Large intestine (tissue), 12 donors: ENCODE measurements around the gene IGFL4. TPM values are rescaled to one million over a fixed set of nuclear protein-coding genes. Genes with fewer than 3 reads are reported as not detected.
"Not testable (repeated sequence)": the region's sequence is repeated elsewhere in the genome, so short reads cannot be mapped to it uniquely, and the experiment has no call there.

Source experiments
- DNase-seq, 2 donors: peaks; one replicate each; pipeline versions ENCODE4 v3.0.0 to v3.0.0-alpha.2; 2013
- H3K27ac ChIP-seq: one replicate; pipeline ENCODE4 v1.5.1; 2013; ENCODE audit warnings: low read length
- H3K27me3 ChIP-seq: 2 replicates; pipeline ENCODE4 v1.6.1; 2013; ENCODE audit warnings: low read length; ENCODE audit not compliant: control insufficient read depth, insufficient read depth
- H3K36me3 ChIP-seq: 2 replicates; pipeline ENCODE4 v1.6.1; 2013; ENCODE audit warnings: low read length; ENCODE audit not compliant: control insufficient read depth, insufficient read depth
- H3K4me1 ChIP-seq: one replicate; pipeline ENCODE4 v1.6.1; 2013; ENCODE audit warnings: low read length; ENCODE audit not compliant: control insufficient read depth, insufficient read depth
- H3K4me3 ChIP-seq: one replicate; pipeline ENCODE4 v1.5.1; 2013; ENCODE audit warnings: low read length
- H3K9me3 ChIP-seq: one replicate; pipeline ENCODE4 v1.6.1; 2013; ENCODE audit warnings: mild to moderate bottlenecking, low read depth, low read length, moderate library complexity; ENCODE audit not compliant: control insufficient read depth
- WGBS: methylation state at CpG from one replicate; pipeline ENCODE4 v1.1.5; 2013; ENCODE audit warnings: low lambda C conversion rate; ENCODE audit not compliant: insufficient coverage; 5-methylcytosine and 5-hydroxymethylcytosine counted together
- long read RNA-seq, 11 donors: transcript quantifications; one replicate each; lab custom pipeline, GENCODE V29; 2026
- polyA plus RNA-seq: library from polyadenylated mRNA; unstranded; fragments of 120-200 nt; gene quantifications from one replicate; pipeline ENCODE4 v1.2.1, GENCODE V29; 2013

Gene IGFL4
- polyA plus RNA-seq, result 0.36 TPM
- long read RNA-seq, donor 1, result 0 reads
- long read RNA-seq, donor 2, result 0 reads
- long read RNA-seq, donor 3, result 0 reads
- long read RNA-seq, donor 4, result 0 reads
- long read RNA-seq, donor 5, result 0 reads
- long read RNA-seq, donor 6, result 0 reads
- long read RNA-seq, donor 7, result 0 reads
- long read RNA-seq, donor 8, result 0 reads
- long read RNA-seq, donor 9, result 0 reads
- long read RNA-seq, donor 10, result 0 reads
- long read RNA-seq, donor 11, result 0 reads

DNA sequence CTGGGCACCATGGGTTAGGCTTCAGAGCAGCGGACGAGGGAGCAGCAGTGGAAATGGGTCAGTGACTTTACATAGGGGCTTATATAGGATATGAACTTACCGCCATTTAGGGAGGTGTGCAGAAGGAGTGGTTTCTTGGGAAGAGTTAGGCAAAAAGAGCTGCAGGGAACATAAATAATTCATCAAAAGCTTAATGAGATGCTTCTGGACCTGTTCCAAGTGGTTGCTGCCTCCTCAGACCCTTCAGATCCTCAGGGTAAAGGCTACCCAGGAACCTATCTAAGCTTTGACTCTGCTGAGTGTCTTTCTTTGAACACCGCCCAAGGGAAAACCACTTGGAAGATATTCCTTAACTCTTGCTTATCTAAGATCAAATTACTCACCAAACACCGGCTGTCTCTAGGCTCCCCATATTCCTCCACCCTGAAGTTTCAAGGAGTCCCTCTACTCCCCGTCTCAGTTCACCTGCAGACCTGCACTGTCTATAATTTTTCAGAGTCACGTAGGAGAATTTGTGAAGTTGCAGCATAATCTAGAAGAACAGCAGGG is at the start of gene IGFL4:
TSS of gene IGFL4 (minus strand) at position 51 of the 549 bp plus-strand sequence. CDS start at position 11, 40 bp downstream.
- WGBS, result no CpG with 5 or more reads among the region's 7 CpGs
- Histone ChIP-seq H3K36me3 (no peaks in the 10 kb centered on the region), H3K4me1 (peaks cover 29% of the 10 kb centered on the region), H3K9me3 (no peaks in the 10 kb centered on the region), H3K4me3 (no peak within 1 kb of the TSS), H3K27ac (peak within 1 kb of the TSS; percentile 12), H3K27me3 (peaks cover 3% of the 10 kb centered on the region)
- peak in 1 of 2 donors; percentile 56 for DNase-seq

GRCh38 chr19:46090444-46090843 is 49.6 kb upstream of the IGFL4 start:
- Histone ChIP-seq H3K9me3 (peaks cover 27% of the 10 kb centered on the region), H3K4me3 (no peak overlapping the region), H3K36me3 (no peaks in the 10 kb centered on the region), H3K27ac (no peak overlapping the region), H3K4me1 (no peaks in the 10 kb centered on the region), H3K27me3 (peaks cover 11% of the 10 kb centered on the region)
- no CpG with 5 or more reads among the region's 5 CpGs for WGBS
- no peak for DNase-seq

DNA sequence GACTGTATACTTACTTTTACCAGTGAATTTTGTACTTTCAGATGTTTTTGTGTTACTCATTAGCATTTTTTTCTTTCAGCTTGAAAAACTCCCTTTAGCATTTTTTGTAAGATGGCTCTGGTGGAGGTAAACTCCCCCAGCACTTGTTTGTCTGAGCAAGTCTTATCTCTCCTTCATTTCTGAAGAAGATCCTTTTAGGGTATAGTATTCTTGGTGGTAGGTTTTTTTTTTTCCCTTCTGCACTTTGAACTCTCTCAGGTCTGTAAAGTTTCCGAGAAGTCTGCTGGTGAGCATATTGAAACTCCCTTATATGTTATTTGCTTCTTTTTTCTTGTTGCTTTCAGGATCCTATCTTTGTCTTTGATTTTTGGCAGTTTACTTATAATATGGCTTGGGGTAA is 48.6 kb upstream of the IGFL4 start:
- no peak for DNase-seq
- H3K4me3 ChIP-seq, result no peak overlapping the region
- peaks cover 11% of the 10 kb centered on the region for H3K27me3 ChIP-seq
- 100% methylated on average over 1 of the region's 1 CpG for WGBS
- H3K36me3 ChIP-seq, result no peaks in the 10 kb centered on the region
- H3K27ac ChIP-seq, result no peak overlapping the region
- H3K9me3 ChIP-seq, result peaks cover 32% of the 10 kb centered on the region
- no peaks in the 10 kb centered on the region for H3K4me1 ChIP-seq

DNA sequence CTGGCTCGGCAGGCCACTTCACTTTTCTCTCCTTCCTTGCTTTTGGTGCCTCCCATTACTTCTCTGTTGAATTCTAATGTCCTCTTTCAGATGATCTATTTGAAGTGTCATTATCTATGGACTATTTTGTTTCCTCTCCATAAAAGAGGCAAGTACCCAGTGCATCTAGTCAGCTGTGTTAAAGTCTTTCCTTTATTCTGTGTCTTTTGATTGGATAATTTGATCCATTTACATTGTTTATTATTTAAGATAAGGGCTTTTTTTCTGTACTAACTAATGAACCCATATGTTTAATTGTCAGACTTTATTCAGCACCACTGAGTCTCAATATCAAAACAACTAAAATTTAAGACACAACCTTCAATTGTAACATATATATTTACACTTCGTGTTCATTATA is 47.3 kb upstream of the IGFL4 start:
- Histone ChIP-seq H3K4me1 (no peaks in the 10 kb centered on the region), H3K9me3 (peaks cover 32% of the 10 kb centered on the region), H3K36me3 (no peaks in the 10 kb centered on the region), H3K27ac (no peak overlapping the region), H3K27me3 (peaks cover 11% of the 10 kb centered on the region), H3K4me3 (no peak overlapping the region)
- DNase-seq, result no peak
- 100% methylated on average over 1 of the region's 2 CpGs for WGBS

- Histone ChIP-seq H3K9me3 (peaks cover 32% of the 10 kb centered on the region), H3K4me1 (no peaks in the 10 kb centered on the region), H3K27me3 (peaks cover 5% of the 10 kb centered on the region), H3K4me3 (no peak overlapping the region), H3K36me3 (no peaks in the 10 kb centered on the region), H3K27ac (no peak overlapping the region)
- 29% methylated on average over 1 of the region's 1 CpG for WGBS
- DNase-seq, result no peak
Observed at GRCh38 chr19:46085888-46086287, 45.1 kb upstream of the IGFL4 start.

GRCh38 chr19:46082728-46083050 is 41.9 kb upstream of the IGFL4 start:
- no peak overlapping the region for H3K27ac ChIP-seq
- H3K27me3 ChIP-seq, result peaks cover 19% of the 10 kb centered on the region
- H3K36me3 ChIP-seq, result no peaks in the 10 kb centered on the region
- H3K4me3 ChIP-seq, result no peak overlapping the region
- H3K4me1 ChIP-seq, result peaks cover 3% of the 10 kb centered on the region
- peaks cover 34% of the 10 kb centered on the region for H3K9me3 ChIP-seq
- no CpG with 5 or more reads among the region's 2 CpGs for WGBS
- no peak for DNase-seq

DNA sequence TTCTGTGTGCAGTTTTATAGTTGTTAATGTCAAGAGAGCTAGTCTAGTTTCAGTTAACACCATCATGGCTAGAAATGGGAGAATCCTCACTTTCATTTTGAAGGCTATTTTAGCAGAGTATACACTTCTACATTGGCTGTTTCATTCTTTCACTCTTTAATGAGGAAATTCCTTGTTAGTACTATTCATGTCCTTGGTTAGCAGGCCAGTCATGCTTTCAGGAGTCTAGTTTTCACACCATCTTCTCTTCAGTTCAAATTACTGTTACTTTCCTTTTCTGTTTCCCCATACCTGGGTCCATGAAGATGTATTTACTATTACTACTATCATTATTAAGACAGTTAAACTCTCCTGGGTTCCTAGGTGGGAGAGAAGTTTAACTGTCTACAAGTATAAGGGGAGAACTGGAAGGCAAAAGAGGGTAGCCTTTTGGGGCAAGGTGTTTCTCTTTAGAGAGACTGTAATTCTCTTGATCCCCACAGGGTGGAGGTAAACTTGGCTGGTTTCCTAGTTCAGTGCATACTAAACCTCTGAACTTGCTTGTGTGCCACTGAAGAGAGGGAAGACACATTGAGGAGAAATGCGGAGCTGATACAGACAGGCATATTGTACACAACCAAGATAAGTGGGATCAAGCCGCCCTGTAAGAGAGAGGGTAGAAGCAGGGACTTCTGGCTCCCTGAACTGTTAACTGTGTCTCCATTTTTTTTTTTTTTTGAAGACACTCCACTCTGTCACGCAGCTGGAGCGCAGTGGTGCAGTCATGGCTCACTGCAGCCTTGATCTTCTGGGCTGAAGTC is 41.3 kb upstream of the IGFL4 start:
- no peak overlapping the region for H3K4me3 ChIP-seq
- H3K4me1 ChIP-seq, result peaks cover 3% of the 10 kb centered on the region
- no peak overlapping the region for H3K27ac ChIP-seq
- peaks cover 28% of the 10 kb centered on the region for H3K9me3 ChIP-seq
- H3K36me3 ChIP-seq, result no peaks in the 10 kb centered on the region
- peaks cover 24% of the 10 kb centered on the region for H3K27me3 ChIP-seq
- no CpG with 5 or more reads among the region's 4 CpGs for WGBS
- DNase-seq, result peak; percentile 8 to 16

DNA sequence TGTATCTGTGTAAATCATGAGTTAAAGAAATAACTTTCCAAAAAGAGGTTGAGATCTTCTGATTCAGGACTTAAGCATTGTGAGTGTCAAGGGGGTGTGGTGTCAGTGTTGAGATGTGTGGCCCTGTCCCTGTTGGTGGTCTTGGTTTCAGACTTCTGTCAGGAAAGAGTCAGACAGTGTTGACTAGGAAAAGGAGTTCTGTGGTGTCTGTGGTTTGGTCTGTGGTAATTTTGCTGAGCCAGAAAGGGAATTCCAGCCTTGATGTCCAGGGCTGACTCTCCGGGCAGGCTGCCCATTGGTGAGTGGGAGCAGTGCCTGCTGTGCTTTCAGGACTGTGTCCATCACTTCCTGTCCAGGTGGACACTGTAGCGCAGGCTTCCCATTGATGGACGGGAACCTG is 39.8 kb upstream of the IGFL4 start:
- H3K36me3 ChIP-seq, result no peaks in the 10 kb centered on the region
- H3K4me1 ChIP-seq, result peaks cover 6% of the 10 kb centered on the region
- H3K9me3 ChIP-seq, result peaks cover 14% of the 10 kb centered on the region
- no CpG with 5 or more reads among the region's 3 CpGs for WGBS
- no peak overlapping the region for H3K4me3 ChIP-seq
- no peak overlapping the region for H3K27ac ChIP-seq
- H3K27me3 ChIP-seq, result peaks cover 33% of the 10 kb centered on the region
- no peak for DNase-seq

- Histone ChIP-seq H3K36me3 (no peaks in the 10 kb centered on the region), H3K27me3 (peaks cover 33% of the 10 kb centered on the region), H3K4me3 (no peak overlapping the region), H3K27ac (no peak overlapping the region), H3K4me1 (peaks cover 6% of the 10 kb centered on the region), H3K9me3 (peaks cover 8% of the 10 kb centered on the region)
- 100% methylated on average over 1 of the region's 7 CpGs for WGBS
- DNase-seq, result no peak
Observed at GRCh38 chr19:46079576-46079975, 38.8 kb upstream of the IGFL4 start.

DNA sequence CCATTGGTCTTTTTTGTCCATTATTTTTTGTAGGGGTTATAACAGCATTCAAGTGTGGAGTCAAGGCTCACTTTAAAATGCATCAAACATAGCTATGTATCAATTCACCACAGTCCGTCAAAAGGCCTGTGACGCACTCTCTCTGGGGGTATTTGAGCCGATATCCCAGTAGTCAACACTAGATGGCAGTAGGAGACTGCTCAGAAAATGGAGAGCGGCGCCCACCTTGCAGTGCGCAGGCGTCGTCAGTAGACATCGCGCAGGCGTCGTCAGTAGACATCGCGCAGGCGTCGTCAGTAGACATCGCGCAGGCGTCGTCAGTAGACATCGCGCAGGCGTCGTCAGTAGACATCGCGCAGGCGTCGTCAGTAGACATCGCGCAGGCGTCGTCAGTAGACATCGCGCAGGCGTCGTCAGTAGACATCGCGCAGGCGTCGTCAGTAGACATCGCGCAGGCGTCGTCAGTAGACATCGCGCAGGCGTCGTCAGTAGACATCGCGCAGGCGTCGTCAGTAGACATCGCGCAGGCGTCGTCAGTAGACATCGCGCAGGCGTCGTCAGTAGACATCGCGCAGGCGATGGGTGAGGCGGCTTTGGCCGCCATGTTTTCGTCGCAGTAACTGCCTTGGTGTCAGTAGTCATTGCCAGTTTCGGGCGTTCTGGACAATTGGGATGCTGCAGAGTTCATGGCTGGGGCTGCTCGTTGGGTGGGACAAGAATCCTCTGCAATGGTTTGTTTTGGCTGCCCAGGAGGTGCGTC is 38.0 kb upstream of the IGFL4 start:
- H3K36me3 ChIP-seq, H3K4me1 ChIP-seq, H3K9me3 ChIP-seq, H3K27ac ChIP-seq, H3K4me3 ChIP-seq: not testable (repeated sequence)
- WGBS, result no CpG with 5 or more reads among the region's 71 CpGs
- peak; percentile 44 to 57 for DNase-seq
- peaks cover 33% of the 10 kb centered on the region for H3K27me3 ChIP-seq
